Loucy (cell line): ENCODE data around the gene BCAS3.

Experiments
- H2AFZ ChIP-seq: fragments of 200-600 bp; sonication (generic); 2 replicates; pipeline ENCODE4 v1.6.0; 2016; ENCODE audit warnings: antibody characterized with exemption, mild to moderate bottlenecking, low read length, moderate library complexity
- H3F3A ChIP-seq: fragments of 200-600 bp; 2 replicates; pipeline ENCODE4 v1.6.0; 2016; ENCODE audit warnings: antibody characterized with exemption, low read depth, mild to moderate bottlenecking
- H3K27me3 ChIP-seq: fragments of 200-600 bp; sonication (generic); 2 replicates; pipeline ENCODE4 v1.6.1; 2014; ENCODE audit warnings: low read length, mild to moderate bottlenecking; ENCODE audit not compliant: insufficient read depth, poor library complexity, severe bottlenecking
- H3K36me3 ChIP-seq: fragments of 200-600 bp; sonication (generic); 2 replicates; pipeline ENCODE4 v1.6.1; 2016; ENCODE audit warnings: low read length; ENCODE audit not compliant: insufficient read depth
- H3K4me1 ChIP-seq: fragments of 200-600 bp; sonication (generic); 2 replicates; pipeline ENCODE4 v1.5.1; 2014; ENCODE audit warnings: low read length, mild to moderate bottlenecking; ENCODE audit not compliant: insufficient read depth, poor library complexity, severe bottlenecking
- H3K4me2 ChIP-seq: fragments of 200-600 bp; sonication (generic); 2 replicates; pipeline ENCODE4 v1.6.0; 2014; ENCODE audit warnings: antibody characterized with exemption, low read length, low read depth, mild to moderate bottlenecking; ENCODE audit not compliant: poor library complexity, severe bottlenecking
- H3K4me3 ChIP-seq: fragments of 200-600 bp; sonication (generic); 2 replicates; pipeline ENCODE4 v1.5.1; 2014; ENCODE audit warnings: low read length, mild to moderate bottlenecking, mixed read lengths; ENCODE audit not compliant: poor library complexity, severe bottlenecking
- H3K79me2 ChIP-seq: fragments of 200-600 bp; sonication (generic); 2 replicates; pipeline ENCODE4 v1.6.1; 2014; ENCODE audit warnings: low read length; ENCODE audit not compliant: insufficient read depth
- H3K9ac ChIP-seq: fragments of 200-600 bp; sonication (generic); 2 replicates; pipeline ENCODE4 v1.6.0; 2014; ENCODE audit warnings: mild to moderate bottlenecking, low read depth, low read length, moderate library complexity; ENCODE audit not compliant: poor library complexity, severe bottlenecking
- H3K9me2 ChIP-seq: fragments of 200-600 bp; sonication (generic); replicated peaks from 2 replicates; pipeline ENCODE4 v1.6.1; 2016; ENCODE audit warnings: low read depth, low read length, mixed read lengths
- H3K9me3 ChIP-seq: fragments of 200-600 bp; sonication (generic); 2 replicates; pipeline ENCODE4 v1.6.1; 2014; ENCODE audit warnings: mild to moderate bottlenecking, antibody characterized with exemption, low read length, low read depth; ENCODE audit not compliant: insufficient read depth
- H4K20me1 ChIP-seq: fragments of 200-600 bp; sonication (generic); 2 replicates; pipeline ENCODE4 v1.6.0; 2014; ENCODE audit warnings: antibody characterized with exemption, low read length, mild to moderate bottlenecking; ENCODE audit not compliant: insufficient read depth, poor library complexity, severe bottlenecking
- CTCF ChIP-seq: fragments of 200-600 bp; sonication (generic); conservative IDR thresholded peaks from 2 replicates; pipeline ENCODE4 v1.5.1; 2014; ENCODE audit warnings: mild to moderate bottlenecking, antibody characterized with exemption, low read length
- EZH2phosphoT487 ChIP-seq: fragments of 200-600 bp; IDR thresholded peaks from 2 replicates; pipeline ENCODE4 v1.6.1; 2018; ENCODE audit warnings: antibody characterized with exemption, mild to moderate bottlenecking, moderate library complexity, borderline replicate concordance

The BCAS3 gene

DNA sequence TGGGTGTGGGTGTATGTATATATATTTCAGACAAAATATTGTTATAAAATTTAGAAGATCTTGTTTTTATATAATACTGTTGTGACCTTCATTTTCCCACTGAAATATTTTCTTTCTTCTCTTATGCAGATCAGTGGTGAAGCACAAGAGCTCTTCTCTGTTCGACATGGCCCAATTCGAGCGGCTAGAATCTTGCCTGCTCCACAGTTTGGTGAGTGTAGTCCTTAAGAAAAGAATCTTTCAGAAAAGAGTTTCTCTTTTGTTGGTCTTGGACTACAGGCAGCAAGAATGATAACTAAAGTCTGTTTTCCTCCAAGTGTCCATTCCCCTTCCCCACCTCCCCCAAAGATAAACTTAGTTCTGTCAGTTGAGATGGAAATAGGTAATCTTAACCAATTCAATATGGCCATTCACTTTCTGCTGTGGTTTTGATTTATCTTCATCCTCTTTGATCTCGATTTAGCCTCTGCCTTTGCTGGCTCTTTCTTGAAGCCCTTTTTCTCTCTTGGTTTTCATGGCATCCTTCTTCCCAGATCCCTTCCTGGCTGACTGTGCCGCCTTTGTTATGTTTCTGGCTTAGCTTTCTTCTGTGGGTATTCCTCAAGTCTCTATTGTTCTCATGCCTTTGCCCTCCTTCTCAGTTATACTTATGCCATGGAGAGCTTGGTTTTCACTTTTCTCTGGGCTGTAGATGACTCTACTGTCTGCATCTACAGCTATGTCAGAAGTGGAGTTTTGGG, 69.6 kb downstream of the BCAS3 start:
- Histone ChIP-seq H2AFZ (no peak overlapping the region), H3K79me2 (no peaks in the 10 kb centered on the region), H3K9me3 (peaks cover 5% of the 10 kb centered on the region), H3K4me1 (no peaks in the 10 kb centered on the region), H3K4me3 (no peak overlapping the region), H3K27me3 (no peaks in the 10 kb centered on the region), H3K4me2 (no peak overlapping the region), H4K20me1 (no peaks in the 10 kb centered on the region), H3K9me2 (no peaks in the 10 kb centered on the region), H3K36me3 (no peaks in the 10 kb centered on the region), H3K9ac (no peak overlapping the region), H3F3A (no peaks in the 10 kb centered on the region; the same call in 1 of the 2 replicates)
- TF ChIP-seq EZH2phosphoT487 (no peak), CTCF (no peak)

- H3K4me2 ChIP-seq: no peak overlapping the region
- TF ChIP-seq EZH2phosphoT487 (no peak), CTCF (no peak)
- H3K9me3 ChIP-seq: peaks cover 5% of the 10 kb centered on the region
- no peaks in the 10 kb centered on the region for H4K20me1 ChIP-seq
- H2AFZ ChIP-seq: no peak overlapping the region
- H3F3A ChIP-seq: no peaks in the 10 kb centered on the region; the same call in 1 of the 2 replicates
- H3K27me3 ChIP-seq: no peaks in the 10 kb centered on the region
- H3K9ac ChIP-seq: no peak overlapping the region
- H3K9me2 ChIP-seq: no peaks in the 10 kb centered on the region
- H3K4me3 ChIP-seq: no peak overlapping the region
- no peaks in the 10 kb centered on the region for H3K4me1 ChIP-seq
- no peaks in the 10 kb centered on the region for H3K36me3 ChIP-seq
- H3K79me2 ChIP-seq: no peaks in the 10 kb centered on the region
Measured at GRCh38 chr17:60748204-60748603, 70.6 kb downstream of the BCAS3 start.

- Histone ChIP-seq H3F3A (no peaks in the 10 kb centered on the region; the same call in 1 of the 2 replicates), H3K36me3 (no peaks in the 10 kb centered on the region), H3K27me3 (no peaks in the 10 kb centered on the region), H2AFZ (no peak overlapping the region), H3K4me2 (no peak overlapping the region), H3K9ac (no peak overlapping the region), H3K79me2 (no peaks in the 10 kb centered on the region), H3K9me2 (no peaks in the 10 kb centered on the region), H4K20me1 (no peaks in the 10 kb centered on the region), H3K4me3 (no peak overlapping the region), H3K4me1 (no peaks in the 10 kb centered on the region), H3K9me3 (peaks cover 5% of the 10 kb centered on the region)
- TF ChIP-seq EZH2phosphoT487: no peak
- no peak for TF ChIP-seq CTCF
Measured at GRCh38 chr17:60749050-60749449, 71.4 kb downstream of the BCAS3 start.
